MCF 10A (cell line): ENCODE measurements around the gene PFKFB3. TPM values are rescaled to one million over a fixed set of nuclear protein-coding genes. Genes with fewer than 3 reads are reported as not detected.
"Not testable (repeated sequence)": the region's sequence is repeated elsewhere in the genome, so short reads cannot be mapped to it uniquely, and the experiment has no call there.

Experiments
- BruUV-seq: library from RNA; stranded (reverse); fragments of 400-500 nt; replicated peaks from 2 replicates; lab custom pipeline; 2021; lab: Mats Ljungman, UMichigan
- CTCF ChIA-PET: fragments of 300-600 bp; sonication (Branson Sonifier 250); formaldehyde crosslinking; extraction: SDS; loops from one replicate; lab custom pipeline; 2021; ENCODE audit warnings: antibody characterized with exemption, inconsistent platforms; lab: Yijun Ruan, JAX
- POLR2A ChIA-PET: fragments of 300-600, 350-650 bp; sonication (Branson Sonifier 250); formaldehyde crosslinking; extraction: SDS; loops from one replicate; lab custom pipeline; 2020; ENCODE audit warnings: antibody characterized with exemption, inconsistent platforms; lab: Yijun Ruan, JAX
- DNase-seq: peaks from one replicate; pipeline ENCODE4 v3.0.0-alpha.2; 2018; ENCODE audit not compliant: unreplicated experiment
- H3K27ac Mint-ChIP-seq: one replicate; pipeline ENCODE4 v1.8.0; 2022; ENCODE audit warnings: mild to moderate bottlenecking, low read depth, mixed read lengths; ENCODE audit not compliant: unreplicated experiment
- H3K27me3 Mint-ChIP-seq: one replicate; pipeline ENCODE4 v1.8.0; 2022; ENCODE audit warnings: mixed read lengths; ENCODE audit not compliant: insufficient read depth, unreplicated experiment
- H3K36me3 Mint-ChIP-seq: one replicate; pipeline ENCODE4 v1.8.0; 2022; ENCODE audit warnings: mild to moderate bottlenecking, moderate library complexity, mixed read lengths; ENCODE audit not compliant: insufficient read depth, unreplicated experiment
- H3K4me1 Mint-ChIP-seq: one replicate; pipeline ENCODE4 v1.8.0; 2022; ENCODE audit warnings: mixed read lengths; ENCODE audit not compliant: insufficient read depth, unreplicated experiment
- H3K4me3 Mint-ChIP-seq: one replicate; pipeline ENCODE4 v1.8.0; 2022; ENCODE audit warnings: mild to moderate bottlenecking, moderate library complexity, mixed read lengths; ENCODE audit not compliant: unreplicated experiment
- H3K9me3 Mint-ChIP-seq: one replicate; pipeline ENCODE4 v1.8.0; 2022; ENCODE audit warnings: mixed read lengths; ENCODE audit not compliant: unreplicated experiment
- intact Hi-C: fragments of 100-400 bp; cut with micrococcal nuclease; formaldehyde crosslinking; loops from 2 replicates; pipeline ENCODE4 v1.14.1; 2022
- total RNA-seq: library from RNA; stranded (reverse); gene quantifications from 2 replicates; pipeline ENCODE4 v1.2.3, GENCODE V29; 2022
- TF ChIP-seq, protein P1 (sequence below): fragments of 200-600 bp; IDR thresholded peaks from one replicate; pipeline ENCODE4 v1.8.0; 2022; ENCODE audit warnings: antibody characterized with exemption, mild to moderate bottlenecking; ENCODE audit not compliant: unreplicated experiment

PFKFB3 gene
- total RNA-seq, 1 experiment from 2014 or later = 15.8 TPM

DNA sequence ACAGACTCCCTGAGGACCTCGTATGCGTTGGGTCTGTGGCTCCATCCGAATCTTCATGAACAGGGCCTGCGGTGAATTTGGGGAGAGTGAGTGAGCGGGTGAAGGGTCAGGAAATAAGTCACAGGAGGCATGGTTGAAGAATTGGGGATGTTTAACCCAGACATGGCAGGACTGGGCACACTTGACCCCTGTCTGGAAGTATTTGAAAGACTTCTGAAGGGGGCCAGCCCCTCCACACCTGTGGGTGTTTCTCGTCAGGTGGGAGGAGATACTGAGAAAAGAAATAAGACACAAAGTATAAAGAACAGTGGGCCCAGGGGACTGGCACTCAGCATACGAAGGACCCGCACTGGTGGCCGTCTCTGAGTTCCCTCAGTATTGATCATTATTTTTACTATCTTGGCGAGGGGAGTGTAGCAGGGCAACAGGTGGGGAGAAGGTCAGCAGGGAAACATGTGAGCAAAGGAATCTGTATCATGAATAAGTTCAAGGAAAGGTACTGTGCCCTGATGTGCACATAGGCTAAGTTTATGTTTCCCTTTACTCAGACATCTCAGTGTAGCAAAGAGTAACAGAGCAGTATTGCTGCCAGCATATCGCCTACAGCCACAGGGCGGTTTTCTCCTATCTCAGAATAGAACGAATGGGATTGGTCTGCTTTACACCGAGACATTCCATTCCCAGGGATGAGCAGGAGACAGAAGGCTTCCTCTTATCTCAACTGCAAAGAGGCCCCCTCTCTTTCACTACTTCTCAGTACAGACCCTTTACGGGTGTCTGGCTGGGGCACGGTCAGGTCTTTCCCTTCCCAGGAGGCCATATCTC is 38.2 kb upstream of the PFKFB3 start:
- intact Hi-C loops = loop anchor here (1.0 kb wide), 1 partner anchor 233 kb away; no protein-coding TSS in a partner anchor
- peaks cover 28% of the 10 kb centered on the region for H3K36me3 Mint-ChIP-seq
- no peak for DNase-seq
- BruUV-seq = no TSS peak
- H3K27ac Mint-ChIP-seq = peak overlapping the region; percentile 93
- peak overlapping the region; percentile 95 for H3K4me3 Mint-ChIP-seq
- ChIA-PET POLR2A (interaction anchor here (0.6 to 2.1 kb wide), 5 partner anchors 10 to 156 kb away, joined by 3 to 14 read pairs (median 6); partner anchors contain the start of gene PFKFB3), CTCF (interaction anchor here (1.3 to 1.6 kb wide), 2 partner anchors 12 to 237 kb away, joined by 4 to 6 read pairs; no protein-coding TSS in a partner anchor)
- H3K4me1 Mint-ChIP-seq = peaks cover 18% of the 10 kb centered on the region
- H3K9me3 Mint-ChIP-seq = no peaks in the 10 kb centered on the region
- H3K27me3 Mint-ChIP-seq = no peaks in the 10 kb centered on the region
- TF ChIP-seq, protein P1, sequence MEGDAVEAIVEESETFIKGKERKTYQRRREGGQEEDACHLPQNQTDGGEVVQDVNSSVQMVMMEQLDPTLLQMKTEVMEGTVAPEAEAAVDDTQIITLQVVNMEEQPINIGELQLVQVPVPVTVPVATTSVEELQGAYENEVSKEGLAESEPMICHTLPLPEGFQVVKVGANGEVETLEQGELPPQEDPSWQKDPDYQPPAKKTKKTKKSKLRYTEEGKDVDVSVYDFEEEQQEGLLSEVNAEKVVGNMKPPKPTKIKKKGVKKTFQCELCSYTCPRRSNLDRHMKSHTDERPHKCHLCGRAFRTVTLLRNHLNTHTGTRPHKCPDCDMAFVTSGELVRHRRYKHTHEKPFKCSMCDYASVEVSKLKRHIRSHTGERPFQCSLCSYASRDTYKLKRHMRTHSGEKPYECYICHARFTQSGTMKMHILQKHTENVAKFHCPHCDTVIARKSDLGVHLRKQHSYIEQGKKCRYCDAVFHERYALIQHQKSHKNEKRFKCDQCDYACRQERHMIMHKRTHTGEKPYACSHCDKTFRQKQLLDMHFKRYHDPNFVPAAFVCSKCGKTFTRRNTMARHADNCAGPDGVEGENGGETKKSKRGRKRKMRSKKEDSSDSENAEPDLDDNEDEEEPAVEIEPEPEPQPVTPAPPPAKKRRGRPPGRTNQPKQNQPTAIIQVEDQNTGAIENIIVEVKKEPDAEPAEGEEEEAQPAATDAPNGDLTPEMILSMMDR = no peak

DNA sequence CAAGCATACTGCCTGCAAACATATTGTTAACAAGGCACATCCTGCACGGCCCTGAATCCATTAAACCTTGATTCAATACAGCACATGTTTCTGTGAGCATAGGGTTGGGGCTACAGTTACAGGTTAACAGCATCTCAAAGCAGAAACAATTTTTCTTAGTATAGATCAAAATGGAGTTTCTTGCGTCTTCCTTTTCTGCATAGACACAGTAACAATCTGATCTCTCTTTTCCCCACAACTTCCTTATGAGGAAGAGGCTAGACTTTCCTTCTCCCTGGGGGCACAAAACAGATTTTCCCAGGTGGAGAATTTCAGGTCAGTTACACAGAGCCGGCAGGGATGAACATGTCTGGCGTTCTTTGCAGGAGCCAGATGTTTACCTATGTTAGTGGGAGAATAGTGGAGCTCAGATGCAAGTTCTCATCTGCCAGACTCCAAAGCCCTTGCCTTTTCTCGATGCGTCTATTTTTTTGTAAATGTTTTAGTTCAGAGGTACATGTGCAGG is 37.5 kb upstream of the PFKFB3 start:
- BruUV-seq = no TSS peak
- CTCF ChIA-PET = interaction anchor here (0.8 kb wide), 1 partner anchor 236 kb away, joined by 3 read pairs; no protein-coding TSS in a partner anchor
- Mint-ChIP-seq H3K4me3 (peak overlapping the region; percentile 95), H3K27ac (peak overlapping the region; percentile 93), H3K36me3 (peaks cover 28% of the 10 kb centered on the region), H3K27me3 (no peaks in the 10 kb centered on the region), H3K9me3 (no peaks in the 10 kb centered on the region), H3K4me1 (peaks cover 19% of the 10 kb centered on the region)
- intact Hi-C loops = no loop called here
- POLR2A ChIA-PET = no interaction called here
- no peak for DNase-seq
- TF ChIP-seq, protein P1 = no peak

DNA sequence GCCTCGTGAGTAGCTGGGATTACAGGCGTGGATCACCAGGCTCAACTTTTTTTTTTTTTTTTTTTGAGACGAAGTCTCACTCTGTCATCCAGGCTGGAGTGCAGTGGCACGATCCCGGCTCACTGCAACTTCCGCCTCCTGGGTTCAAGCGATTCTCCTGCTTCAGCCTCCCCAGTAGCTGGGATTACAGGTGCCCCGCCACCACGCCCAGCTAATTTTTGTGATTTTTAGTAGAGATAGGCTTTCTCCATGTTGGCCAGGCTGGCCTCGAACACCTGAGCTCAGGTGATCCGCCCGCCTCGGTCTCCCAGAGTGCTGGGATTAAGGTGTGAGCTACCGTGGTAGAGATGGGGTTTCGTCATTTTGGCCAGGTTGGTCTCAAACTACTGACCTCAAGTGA is 36.8 kb upstream of the PFKFB3 start:
- H3K27me3 Mint-ChIP-seq, H3K27ac Mint-ChIP-seq, DNase-seq, intact Hi-C loops, H3K9me3 Mint-ChIP-seq, BruUV-seq: not testable (repeated sequence)
- CTCF ChIA-PET = interaction anchor here (0.8 kb wide), 1 partner anchor 236 kb away, joined by 3 read pairs; no protein-coding TSS in a partner anchor
- Mint-ChIP-seq H3K4me1 (peaks cover 24% of the 10 kb centered on the region), H3K4me3 (peak overlapping the region; percentile 95), H3K36me3 (peaks cover 28% of the 10 kb centered on the region)
- POLR2A ChIA-PET = interaction anchor here (0.7 to 1.0 kb wide), 2 partner anchors 54 to 228 kb away, joined by 3 read pairs; no protein-coding TSS in a partner anchor

DNA sequence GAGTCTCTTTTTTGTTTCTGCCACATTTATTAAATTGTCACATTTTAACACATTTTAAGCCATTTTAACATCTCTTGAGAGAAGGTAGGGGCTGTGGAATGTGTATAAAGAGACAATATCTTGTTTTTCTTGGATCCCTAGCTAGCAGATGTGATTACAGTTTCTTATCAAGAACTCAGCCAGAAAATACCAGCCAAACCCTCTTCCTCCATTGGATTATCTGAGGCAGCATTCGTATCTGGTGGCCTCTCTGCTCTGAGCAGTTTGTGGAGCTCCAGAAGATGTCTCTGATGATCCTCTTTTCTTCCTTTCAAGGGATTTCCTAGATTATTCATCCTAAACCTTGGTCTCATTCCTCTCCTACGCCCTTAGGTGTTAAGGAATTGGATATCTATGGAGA is 35.3 kb upstream of the PFKFB3 start:
- no peak overlapping the region for H3K4me3 Mint-ChIP-seq
- no peaks in the 10 kb centered on the region for H3K27me3 Mint-ChIP-seq
- H3K9me3 Mint-ChIP-seq = no peaks in the 10 kb centered on the region
- intact Hi-C loops = no loop called here
- CTCF ChIA-PET = interaction anchor here (1.1 to 1.5 kb wide), 3 partner anchors 12 to 234 kb away, joined by 3 to 5 read pairs (median 4); partner anchors contain the start of gene PFKFB3
- TF ChIP-seq, protein P1 = no peak
- DNase-seq = no peak
- peaks cover 34% of the 10 kb centered on the region for H3K36me3 Mint-ChIP-seq
- BruUV-seq = no TSS peak
- no peak overlapping the region for H3K27ac Mint-ChIP-seq
- peaks cover 24% of the 10 kb centered on the region for H3K4me1 Mint-ChIP-seq
- POLR2A ChIA-PET = interaction anchor here (0.8 to 1.1 kb wide), 4 partner anchors 16 to 39 kb away, joined by 3 read pairs; no protein-coding TSS in a partner anchor
